ENCODE measurements around the gene EPHA3.

DNA sequence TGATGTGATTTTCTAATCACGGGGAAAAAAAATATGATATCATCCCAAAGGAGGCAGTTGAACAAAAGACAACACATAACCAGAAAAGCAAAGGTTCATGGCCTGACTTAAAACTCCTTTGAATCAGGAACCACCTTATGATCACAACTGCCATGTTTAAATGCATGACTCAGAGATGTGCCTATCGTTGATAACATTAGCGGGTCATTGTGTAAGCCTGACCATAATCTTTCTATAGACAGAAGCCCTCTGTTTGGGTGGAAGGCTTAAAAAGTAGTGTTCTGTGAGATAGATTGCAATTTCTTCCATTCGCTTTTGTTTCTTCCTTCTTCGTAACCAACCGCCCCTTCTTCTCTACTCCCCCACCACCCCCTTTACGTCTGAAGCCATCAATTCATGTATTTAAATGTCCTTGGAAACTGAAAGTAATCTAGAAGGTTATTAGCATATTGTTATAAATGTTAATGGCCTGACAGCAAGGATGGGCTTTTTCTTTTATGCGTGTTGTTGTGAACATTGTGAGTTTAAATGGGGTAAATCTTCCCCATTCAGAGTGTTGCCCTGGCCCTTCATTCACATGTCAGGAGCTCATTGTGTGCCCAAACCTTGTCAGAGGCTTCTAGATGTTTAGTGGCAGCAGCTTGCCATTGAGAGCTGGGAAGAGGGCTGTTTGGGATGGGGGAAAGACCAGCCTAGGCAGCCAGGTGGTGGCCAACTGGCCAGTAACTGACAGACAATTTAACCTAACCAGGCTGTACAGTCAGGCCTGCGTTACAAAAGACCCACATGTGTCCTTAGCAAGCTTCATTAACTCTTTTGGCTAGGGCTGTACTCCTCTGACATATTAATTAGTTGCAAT, 64.5 kb downstream of the EPHA3 start:
- no peak for TF ChIP-seq POLR2A (IDR thresholded peaks at IDR 0.05)
- TF ChIP-seq, protein P1, sequence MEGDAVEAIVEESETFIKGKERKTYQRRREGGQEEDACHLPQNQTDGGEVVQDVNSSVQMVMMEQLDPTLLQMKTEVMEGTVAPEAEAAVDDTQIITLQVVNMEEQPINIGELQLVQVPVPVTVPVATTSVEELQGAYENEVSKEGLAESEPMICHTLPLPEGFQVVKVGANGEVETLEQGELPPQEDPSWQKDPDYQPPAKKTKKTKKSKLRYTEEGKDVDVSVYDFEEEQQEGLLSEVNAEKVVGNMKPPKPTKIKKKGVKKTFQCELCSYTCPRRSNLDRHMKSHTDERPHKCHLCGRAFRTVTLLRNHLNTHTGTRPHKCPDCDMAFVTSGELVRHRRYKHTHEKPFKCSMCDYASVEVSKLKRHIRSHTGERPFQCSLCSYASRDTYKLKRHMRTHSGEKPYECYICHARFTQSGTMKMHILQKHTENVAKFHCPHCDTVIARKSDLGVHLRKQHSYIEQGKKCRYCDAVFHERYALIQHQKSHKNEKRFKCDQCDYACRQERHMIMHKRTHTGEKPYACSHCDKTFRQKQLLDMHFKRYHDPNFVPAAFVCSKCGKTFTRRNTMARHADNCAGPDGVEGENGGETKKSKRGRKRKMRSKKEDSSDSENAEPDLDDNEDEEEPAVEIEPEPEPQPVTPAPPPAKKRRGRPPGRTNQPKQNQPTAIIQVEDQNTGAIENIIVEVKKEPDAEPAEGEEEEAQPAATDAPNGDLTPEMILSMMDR (IDR thresholded peaks at IDR 0.05): no peak
